Caco-2 (cell line): ENCODE measurements around the gene ATF7IP. TPM values are rescaled to one million over a fixed set of nuclear protein-coding genes. Genes with fewer than 3 reads are reported as not detected.

Experiments used
- BruUV-seq: library from RNA; stranded (reverse); fragments of 400-500 nt; replicated peaks from 2 replicates; lab custom pipeline; 2021; lab: Mats Ljungman, UMichigan
- CTCF ChIA-PET: fragments of 300-600 bp; sonication (Branson Sonifier 250); formaldehyde crosslinking; loops from one replicate; lab custom pipeline; 2022; ENCODE audit warnings: antibody characterized with exemption; lab: Charles Lee
- POLR2A ChIA-PET: fragments of 300-600 bp; sonication (Branson Sonifier 250); formaldehyde crosslinking; loops from one replicate; lab custom pipeline; 2022; ENCODE audit warnings: antibody characterized with exemption; lab: Charles Lee
- DNase-seq, 2 experiments: peaks; one replicate each; pipeline versions ENCODE4 v3.0.0 to v3.0.0-alpha.2; 2020 to 2022
- H3K27me3 ChIP-seq: replicated peaks from 2 replicates; pipeline ENCODE4 v1.6.0; 2011; ENCODE audit warnings: low read length; ENCODE audit not compliant: control insufficient read depth, insufficient read depth
- H3K36me3 ChIP-seq: 2 replicates; pipeline ENCODE4 v1.5.1; 2011; ENCODE audit warnings: low read length; ENCODE audit not compliant: control insufficient read depth, insufficient read depth
- H3K4me1 ChIP-seq: fragments of 250-450 bp; sonication (Bioruptor Pico); 2 replicates; pipeline ENCODE4 v1.5.1; 2020; ENCODE audit warnings: mild to moderate bottlenecking
- H3K4me3 ChIP-seq: 2 replicates; pipeline ENCODE4 v1.5.1; 2011; ENCODE audit warnings: low read depth, mild to moderate bottlenecking, control low read depth, low read length
- H3K9me3 ChIP-seq: fragments of 250-450 bp; sonication (Bioruptor Pico); 2 replicates; pipeline ENCODE4 v1.5.1; 2020; ENCODE audit warnings: mild to moderate bottlenecking, moderate library complexity
- H3K27ac Mint-ChIP-seq: one replicate; pipeline ENCODE4 v1.8.0; 2022; ENCODE audit warnings: mixed read lengths; ENCODE audit not compliant: unreplicated experiment
- H3K27me3 Mint-ChIP-seq: one replicate; pipeline ENCODE4 v1.8.0; 2022; ENCODE audit warnings: mixed read lengths; ENCODE audit not compliant: insufficient read depth, unreplicated experiment
- H3K36me3 Mint-ChIP-seq: one replicate; pipeline ENCODE4 v1.8.0; 2022; ENCODE audit warnings: mild to moderate bottlenecking, mixed read lengths; ENCODE audit not compliant: insufficient read depth, unreplicated experiment
- H3K4me1 Mint-ChIP-seq: one replicate; pipeline ENCODE4 v1.8.0; 2022; ENCODE audit warnings: low read depth, mixed read lengths; ENCODE audit not compliant: unreplicated experiment
- H3K4me3 Mint-ChIP-seq: one replicate; pipeline ENCODE4 v1.8.0; 2022; ENCODE audit warnings: mild to moderate bottlenecking, moderate library complexity, mixed read lengths; ENCODE audit not compliant: unreplicated experiment
- H3K9me3 Mint-ChIP-seq: one replicate; pipeline ENCODE4 v1.8.0; 2022; ENCODE audit warnings: mixed read lengths; ENCODE audit not compliant: unreplicated experiment
- intact Hi-C: fragments of 100-400 bp; cut with micrococcal nuclease; formaldehyde crosslinking; loops from one replicate; pipeline ENCODE4 v1.10.0; 2022; ENCODE audit not compliant: unreplicated experiment
- total RNA-seq: library from RNA; stranded (reverse); gene quantifications from 2 replicates; pipeline ENCODE4 v1.2.3, GENCODE V29; 2022
- TF ChIP-seq, protein P1 (sequence below), 2 experiments: fragments of 200-600 bp in 1 of 2; IDR thresholded peaks; 1 replicate in 1 of 2; 2 replicates in 1 of 2; pipeline versions ENCODE4 v1.5.1 to v1.8.0; 2011 to 2022; ENCODE audit warnings: antibody characterized with exemption in 1 of 2, control low read depth in 1 of 2, inconsistent platforms in 1 of 2, low read depth in 1 of 2, low read length in 1 of 2, mild to moderate bottlenecking in 1 of 2, moderate library complexity in 1 of 2; ENCODE audit not compliant: insufficient read depth in 1 of 2, severe bottlenecking in 1 of 2, unreplicated experiment in 1 of 2

ATF7IP gene
- total RNA-seq, 1 experiment from 2014 or later = 107 TPM

DNA sequence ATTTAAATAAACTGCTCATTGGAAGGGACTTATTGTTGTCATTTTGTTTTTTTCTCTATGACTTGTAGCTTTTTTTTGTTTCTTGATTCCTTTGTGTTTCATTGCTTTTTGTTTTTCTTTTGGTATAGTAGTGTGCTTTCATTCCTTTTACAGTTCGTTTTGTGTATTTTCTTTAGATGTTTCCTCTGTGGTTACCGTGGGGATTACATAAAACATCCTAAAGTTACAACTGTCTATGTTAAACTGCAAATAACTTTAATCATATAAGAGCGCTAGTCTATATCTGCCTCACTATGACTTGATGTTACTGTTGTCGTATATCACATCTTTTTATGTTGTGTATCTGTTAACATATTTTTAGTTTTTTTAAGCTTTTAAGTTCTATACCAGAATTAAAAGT lies 86.9 kb downstream of the ATF7IP start:
- intact Hi-C loops = no loop called here
- H3K9me3 Mint-ChIP-seq = peaks cover 8% of the 10 kb centered on the region
- no TSS peak for BruUV-seq
- H3K4me1 Mint-ChIP-seq = peaks cover 13% of the 10 kb centered on the region
- Histone ChIP-seq H3K4me1 (0 out of 2 replicates have a peak, but pooled peaks cover 11% of the 10 kb centered on the region), H3K9me3 (no peaks in the 10 kb centered on the region), H3K36me3 (0 out of 2 replicates have a peak, but pooled peaks cover 1% of the 10 kb centered on the region), H3K4me3 (no peak overlapping the region), H3K27me3 (no peaks in the 10 kb centered on the region)
- TF ChIP-seq, protein P1, sequence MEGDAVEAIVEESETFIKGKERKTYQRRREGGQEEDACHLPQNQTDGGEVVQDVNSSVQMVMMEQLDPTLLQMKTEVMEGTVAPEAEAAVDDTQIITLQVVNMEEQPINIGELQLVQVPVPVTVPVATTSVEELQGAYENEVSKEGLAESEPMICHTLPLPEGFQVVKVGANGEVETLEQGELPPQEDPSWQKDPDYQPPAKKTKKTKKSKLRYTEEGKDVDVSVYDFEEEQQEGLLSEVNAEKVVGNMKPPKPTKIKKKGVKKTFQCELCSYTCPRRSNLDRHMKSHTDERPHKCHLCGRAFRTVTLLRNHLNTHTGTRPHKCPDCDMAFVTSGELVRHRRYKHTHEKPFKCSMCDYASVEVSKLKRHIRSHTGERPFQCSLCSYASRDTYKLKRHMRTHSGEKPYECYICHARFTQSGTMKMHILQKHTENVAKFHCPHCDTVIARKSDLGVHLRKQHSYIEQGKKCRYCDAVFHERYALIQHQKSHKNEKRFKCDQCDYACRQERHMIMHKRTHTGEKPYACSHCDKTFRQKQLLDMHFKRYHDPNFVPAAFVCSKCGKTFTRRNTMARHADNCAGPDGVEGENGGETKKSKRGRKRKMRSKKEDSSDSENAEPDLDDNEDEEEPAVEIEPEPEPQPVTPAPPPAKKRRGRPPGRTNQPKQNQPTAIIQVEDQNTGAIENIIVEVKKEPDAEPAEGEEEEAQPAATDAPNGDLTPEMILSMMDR (IDR thresholded peaks at IDR 0.05; ENCODE audit: insufficient read depth in 1 of 2, low read depth in 1 of 2, low read length in 1 of 2, severe bottlenecking in 1 of 2, unreplicated experiment in 1 of 2) = no peak
- POLR2A ChIA-PET = no interaction called here
- no peak overlapping the region for H3K4me3 Mint-ChIP-seq
- CTCF ChIA-PET = interaction anchor here (2.7 kb wide), 1 partner anchor 87 kb away, joined by 18 read pairs; the partner anchor contains the start of gene ATF7IP
- H3K27me3 Mint-ChIP-seq = no peaks in the 10 kb centered on the region
- no peak overlapping the region for H3K27ac Mint-ChIP-seq
- H3K36me3 Mint-ChIP-seq = peaks cover 76% of the 10 kb centered on the region
- no peak for DNase-seq

DNA sequence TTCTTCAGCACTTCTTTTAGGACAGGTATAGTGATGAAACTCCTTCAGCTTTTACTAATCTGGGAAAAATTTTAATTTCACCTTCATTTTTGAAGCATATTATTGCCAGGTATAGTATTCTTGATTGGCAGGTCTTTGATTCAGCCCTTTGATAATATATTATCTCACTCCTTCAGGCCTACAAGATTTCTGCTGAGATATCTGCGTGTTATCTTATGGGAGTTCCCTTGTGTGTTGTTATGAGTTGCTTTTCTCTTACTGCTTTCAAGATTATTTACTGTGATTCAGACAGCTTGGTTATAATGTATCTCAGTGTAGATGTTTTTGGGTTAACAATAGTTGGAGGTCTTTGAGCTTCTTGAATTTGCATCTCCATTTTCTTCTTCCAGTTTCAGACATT lies 87.4 kb downstream of the ATF7IP start:
- Histone ChIP-seq H3K27me3 (no peaks in the 10 kb centered on the region), H3K4me1 (0 out of 2 replicates have a peak, but pooled peaks cover 11% of the 10 kb centered on the region), H3K36me3 (0 out of 2 replicates have a peak, but pooled peaks cover 1% of the 10 kb centered on the region), H3K9me3 (no peaks in the 10 kb centered on the region), H3K4me3 (no peak overlapping the region)
- no peak overlapping the region for H3K4me3 Mint-ChIP-seq
- no peak overlapping the region for H3K27ac Mint-ChIP-seq
- no peaks in the 10 kb centered on the region for H3K27me3 Mint-ChIP-seq
- CTCF ChIA-PET = interaction anchor here (2.7 kb wide), 1 partner anchor 87 kb away, joined by 18 read pairs; the partner anchor contains the start of gene ATF7IP
- H3K4me1 Mint-ChIP-seq = peaks cover 13% of the 10 kb centered on the region
- peaks cover 71% of the 10 kb centered on the region for H3K36me3 Mint-ChIP-seq
- TF ChIP-seq, protein P1 (IDR thresholded peaks at IDR 0.05; ENCODE audit: insufficient read depth in 1 of 2, low read depth in 1 of 2, low read length in 1 of 2, severe bottlenecking in 1 of 2, unreplicated experiment in 1 of 2) = no peak
- no TSS peak for BruUV-seq
- DNase-seq = no peak
- H3K9me3 Mint-ChIP-seq = peaks cover 8% of the 10 kb centered on the region
- POLR2A ChIA-PET = interaction anchor here (0.6 kb wide), 1 partner anchor 268 kb away, joined by 4 read pairs; no protein-coding TSS in a partner anchor
- intact Hi-C loops = no loop called here

DNA sequence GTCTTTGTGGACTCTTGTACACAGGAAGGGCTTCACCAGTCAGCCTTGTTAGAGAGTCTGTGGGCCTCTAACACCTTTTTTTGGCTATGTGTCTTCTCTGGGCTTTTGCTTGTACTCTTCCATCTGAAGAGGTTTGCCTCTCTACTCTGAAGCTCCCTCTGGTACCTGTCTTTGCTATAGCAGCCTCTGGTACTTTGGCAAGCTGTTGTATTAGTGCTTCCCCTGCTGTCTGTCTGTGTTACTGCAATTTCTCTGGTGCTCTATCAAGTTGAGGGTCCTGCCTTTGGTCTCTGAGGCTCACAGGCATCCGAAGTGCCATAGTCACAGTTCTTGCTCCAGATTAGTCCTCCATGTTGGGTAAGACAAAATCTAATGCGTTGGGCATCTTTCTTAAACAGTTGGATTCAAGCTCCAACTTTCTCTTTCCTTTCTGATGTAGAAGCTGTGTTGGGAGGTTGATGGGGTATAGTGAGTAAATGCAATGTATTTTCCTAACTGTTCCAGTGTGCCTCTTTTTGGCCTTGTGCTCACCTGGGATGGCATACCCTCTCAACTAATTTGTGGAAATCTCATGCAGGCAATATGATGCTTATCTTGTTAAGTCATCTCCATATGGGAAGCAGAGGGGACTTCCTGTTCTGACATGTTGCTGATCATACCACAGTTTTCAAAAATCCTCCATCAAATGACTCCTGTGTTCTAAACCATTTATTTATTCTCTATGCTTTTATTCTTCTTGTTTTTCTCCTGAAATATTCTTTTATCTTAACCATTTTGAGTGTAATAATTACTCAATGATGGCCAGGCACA lies 88.8 kb downstream of the ATF7IP start:
- Histone ChIP-seq H3K4me1 (0 out of 2 replicates have a peak, but pooled peaks cover 11% of the 10 kb centered on the region), H3K4me3 (no peak overlapping the region), H3K9me3 (no peaks in the 10 kb centered on the region), H3K36me3 (0 out of 2 replicates have a peak, but pooled peaks cover 1% of the 10 kb centered on the region), H3K27me3 (no peaks in the 10 kb centered on the region)
- ChIA-PET CTCF (interaction anchor here (0.7 to 2.7 kb wide), 8 partner anchors 29 to 269 kb away, joined by 3 to 18 read pairs (median 3); partner anchors contain the start of gene ATF7IP), POLR2A (interaction anchor here (0.6 to 1.1 kb wide), 3 partner anchors 48 to 1672 kb away, joined by 4 to 10 read pairs (median 5); partner anchors contain the start of gene ATF7IP)
- Mint-ChIP-seq H3K36me3 (peaks cover 69% of the 10 kb centered on the region), H3K9me3 (peaks cover 8% of the 10 kb centered on the region), H3K27me3 (no peaks in the 10 kb centered on the region), H3K4me1 (peaks cover 13% of the 10 kb centered on the region), H3K27ac (no peak overlapping the region), H3K4me3 (no peak overlapping the region)
- DNase-seq = peak; percentile 71 to 75
- no TSS peak for BruUV-seq
- intact Hi-C loops = loop anchor here (1.0 kb wide), 4 partner anchors 89 to 268 kb away; partner anchors contain the start of gene ATF7IP
- TF ChIP-seq, protein P1 (IDR thresholded peaks at IDR 0.05; ENCODE audit: insufficient read depth in 1 of 2, low read depth in 1 of 2, low read length in 1 of 2, severe bottlenecking in 1 of 2, unreplicated experiment in 1 of 2) = peak; percentile 89 to 96
